GM18858 (cell line): ENCODE results near the gene SYNGR1.
"Not testable (repeated sequence)": the region's sequence is repeated elsewhere in the genome, so short reads cannot be mapped to it uniquely, and the experiment has no call there.

ENCODE experiments used
- ATAC-seq: cut with Tn5 transposase; IDR thresholded peaks from one replicate; pipeline ENCODE4 v1.9.1; 2021; ENCODE audit not compliant: unreplicated experiment

The SYNGR1 gene

DNA sequence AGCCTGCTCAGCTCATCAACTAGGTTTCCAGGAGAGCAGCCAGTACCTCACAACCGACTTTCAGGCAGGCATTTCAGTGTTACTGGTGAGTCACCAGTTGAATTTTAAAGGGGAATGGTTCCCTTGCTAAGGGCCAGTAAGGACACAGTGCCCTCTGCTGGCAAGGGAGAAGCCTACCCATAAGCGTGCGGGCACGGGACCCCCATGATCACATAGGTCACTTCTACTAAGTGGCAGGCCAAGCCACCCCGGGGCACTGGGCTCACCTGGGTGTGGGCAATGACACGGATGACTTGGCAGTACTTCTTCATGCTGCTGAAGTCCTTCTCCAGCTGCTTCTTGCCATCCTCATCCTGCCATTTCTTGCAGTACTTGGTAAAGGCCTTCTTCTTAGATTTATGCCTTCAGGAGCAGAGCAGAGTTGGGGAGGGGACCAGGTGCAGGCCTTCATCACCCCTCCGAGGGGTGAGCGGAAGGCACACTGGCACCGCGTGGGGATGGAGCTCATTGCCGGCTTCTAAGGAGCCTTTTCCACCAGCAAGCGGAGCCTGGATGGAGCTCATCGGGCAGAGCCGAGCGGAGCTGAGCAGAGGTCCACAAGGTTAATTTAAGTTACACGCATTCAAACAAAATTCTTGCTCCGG lies 33.2 kb upstream of the SYNGR1 start:
- no peak for ATAC-seq

DNA sequence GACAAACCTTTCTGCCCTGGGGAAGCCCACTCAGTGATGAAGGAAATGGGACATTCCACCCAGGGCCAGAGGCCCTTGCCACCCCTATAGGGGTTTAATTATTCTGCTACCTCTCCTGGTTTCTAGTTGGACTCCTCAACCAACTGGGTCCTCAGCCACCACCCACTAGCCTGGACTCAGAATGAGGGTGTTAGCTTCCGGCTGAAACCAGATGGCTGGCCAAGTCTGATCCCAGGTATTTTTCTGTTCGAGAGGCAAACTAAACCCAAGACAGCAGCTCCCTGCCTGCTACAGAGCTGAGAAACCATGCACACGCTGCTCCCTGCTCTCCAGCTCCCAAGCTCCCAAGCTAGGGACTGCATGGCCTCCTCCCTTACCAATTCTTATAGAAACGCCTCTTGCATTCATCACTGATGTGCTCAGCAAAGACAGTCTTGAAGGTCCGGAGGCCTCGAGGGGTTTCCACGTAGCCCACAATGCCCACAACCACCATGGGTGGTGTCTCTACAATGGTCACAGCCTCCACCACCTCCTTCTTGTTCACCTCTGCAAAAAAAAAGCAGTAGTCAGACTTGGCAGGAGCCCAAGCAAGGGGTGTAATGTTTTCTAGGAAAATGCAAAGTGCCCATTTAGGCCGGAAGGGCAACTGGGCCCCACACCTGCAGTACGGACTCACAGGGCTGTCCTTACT lies 32.6 kb upstream of the SYNGR1 start:
- no peak for ATAC-seq

DNA sequence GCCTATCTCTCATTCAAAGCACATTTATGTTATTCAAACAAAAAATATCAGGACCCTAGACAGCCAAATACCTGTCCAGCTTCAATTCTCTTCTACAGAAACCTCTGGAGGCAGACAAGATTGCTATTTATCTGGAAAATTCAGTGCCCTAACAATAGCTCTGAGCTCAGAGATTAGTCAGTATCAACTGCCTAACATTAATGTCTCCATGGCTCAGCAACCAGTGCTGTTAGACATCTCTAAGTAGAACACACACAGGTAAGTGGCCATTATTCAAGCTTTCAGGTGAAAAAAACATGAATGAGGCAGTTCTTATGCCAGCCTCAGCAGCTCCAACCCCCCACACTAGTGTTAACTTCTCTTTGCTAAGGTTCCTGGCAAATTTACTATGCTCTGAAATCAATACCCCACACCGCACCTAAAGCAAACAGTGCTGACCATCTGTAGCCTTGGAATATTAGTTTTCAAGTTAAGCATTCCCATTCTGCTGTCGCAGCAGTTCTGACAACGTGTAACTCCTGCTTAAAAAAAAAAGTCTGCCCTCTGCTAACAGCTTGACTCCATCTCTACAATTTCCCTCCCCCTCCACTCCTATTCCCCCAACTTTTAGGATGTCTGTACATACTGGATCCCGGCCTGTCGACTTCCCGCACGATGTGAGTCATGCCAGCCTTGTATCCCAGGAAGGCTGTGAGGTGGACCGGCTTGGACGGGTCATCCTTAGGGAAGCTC lies 31.9 kb upstream of the SYNGR1 start:
- no peak for ATAC-seq

DNA sequence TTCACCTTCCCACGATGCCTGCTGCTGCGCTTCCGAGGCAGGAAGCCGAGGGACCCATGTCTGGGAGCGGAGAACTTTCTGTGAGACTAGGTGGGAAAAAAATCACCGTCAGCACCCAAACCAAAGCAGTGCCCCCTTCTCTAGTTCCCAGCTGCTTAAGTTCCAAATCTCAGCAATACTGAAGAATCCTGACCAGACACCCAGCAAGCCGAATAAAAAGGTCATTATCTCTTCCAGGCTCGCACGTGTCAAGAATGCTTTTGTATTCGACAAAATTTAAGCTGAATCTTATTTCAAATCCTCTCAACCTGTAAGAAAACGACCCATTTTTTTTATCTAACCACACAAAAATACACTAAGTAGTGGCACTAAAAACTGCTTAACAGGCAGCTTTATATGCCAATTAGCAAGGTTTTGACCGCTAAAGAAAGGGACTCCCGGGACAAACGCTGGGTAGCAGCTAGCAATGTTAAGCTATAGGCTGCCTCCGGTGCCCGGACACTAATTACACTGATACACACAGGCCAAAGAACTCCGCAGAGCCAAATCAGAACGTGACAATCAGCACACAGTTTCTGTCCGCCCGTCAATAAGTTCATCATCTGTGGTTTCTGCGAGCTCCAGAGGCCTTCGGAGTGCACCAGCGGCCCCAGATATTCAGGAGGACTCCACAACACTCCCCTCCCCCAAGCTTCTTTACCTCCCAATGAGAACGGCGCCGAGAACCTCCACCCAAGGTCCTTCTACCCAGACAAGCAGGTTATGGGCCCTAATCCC lies 31.1 kb upstream of the SYNGR1 start:
- no peak for ATAC-seq

DNA sequence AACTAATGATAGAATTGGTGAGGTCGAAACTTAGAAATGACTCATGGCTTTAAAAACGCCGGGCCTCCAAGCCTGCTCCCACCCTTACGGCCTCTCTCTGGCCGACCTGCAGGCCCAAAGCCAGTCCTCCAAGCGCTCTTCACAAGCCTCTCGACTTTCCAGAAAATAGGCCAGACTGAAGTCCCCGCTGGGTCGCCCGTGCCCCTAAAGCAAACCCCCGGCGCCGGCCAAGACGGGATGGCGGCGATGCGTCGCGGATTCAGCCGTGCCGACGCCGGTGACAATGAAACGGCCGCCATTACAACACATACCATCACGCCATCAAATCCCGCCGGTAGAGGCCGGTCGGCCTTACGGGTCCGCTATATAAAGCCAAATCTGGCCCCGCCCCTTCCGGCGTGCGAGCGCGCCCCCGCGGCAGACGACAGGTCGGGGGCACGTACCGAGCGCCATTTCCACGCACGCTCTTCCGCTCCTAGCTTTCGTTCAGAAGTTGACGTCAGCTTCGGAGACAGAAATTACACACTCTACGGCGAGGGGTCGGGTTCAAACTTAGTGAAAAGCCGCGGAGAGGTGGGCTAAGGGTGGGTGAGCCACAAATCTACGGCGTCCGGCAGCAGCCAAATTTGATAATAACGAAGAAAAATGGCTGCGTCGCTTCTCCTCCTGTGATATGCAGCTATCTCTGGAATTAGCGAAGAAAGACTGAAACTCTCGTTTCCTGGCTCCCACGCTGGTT lies 30.3 kb upstream of the SYNGR1 start, which contains the start of gene RPL3:
TSS of gene RPL3 (minus strand) at position 340 of the 739 bp plus-strand sequence. CDS start at position 314, 26 bp downstream.
- peak; percentile 52 for ATAC-seq

DNA sequence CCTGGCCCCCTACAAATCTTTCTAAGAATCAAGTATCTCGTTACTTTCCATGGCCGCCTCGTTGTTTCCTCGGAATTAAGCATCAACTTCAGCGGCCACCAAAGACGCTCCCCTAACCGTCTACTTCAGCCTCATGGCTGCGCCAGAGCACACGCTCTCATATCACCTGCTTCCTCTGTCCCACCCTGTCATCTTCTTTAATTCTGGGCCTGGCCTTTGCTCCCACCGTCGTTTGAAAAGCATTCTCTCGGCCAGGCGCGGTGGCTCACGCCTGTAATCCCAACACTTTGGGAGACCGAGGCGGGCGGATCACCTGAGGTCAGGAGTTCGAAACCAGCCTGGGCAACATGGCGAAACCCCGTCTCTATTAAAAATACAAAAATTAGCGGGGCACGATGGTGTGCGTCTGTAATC lies 29.2 kb upstream of the SYNGR1 start:
- not testable (repeated sequence) for ATAC-seq

DNA sequence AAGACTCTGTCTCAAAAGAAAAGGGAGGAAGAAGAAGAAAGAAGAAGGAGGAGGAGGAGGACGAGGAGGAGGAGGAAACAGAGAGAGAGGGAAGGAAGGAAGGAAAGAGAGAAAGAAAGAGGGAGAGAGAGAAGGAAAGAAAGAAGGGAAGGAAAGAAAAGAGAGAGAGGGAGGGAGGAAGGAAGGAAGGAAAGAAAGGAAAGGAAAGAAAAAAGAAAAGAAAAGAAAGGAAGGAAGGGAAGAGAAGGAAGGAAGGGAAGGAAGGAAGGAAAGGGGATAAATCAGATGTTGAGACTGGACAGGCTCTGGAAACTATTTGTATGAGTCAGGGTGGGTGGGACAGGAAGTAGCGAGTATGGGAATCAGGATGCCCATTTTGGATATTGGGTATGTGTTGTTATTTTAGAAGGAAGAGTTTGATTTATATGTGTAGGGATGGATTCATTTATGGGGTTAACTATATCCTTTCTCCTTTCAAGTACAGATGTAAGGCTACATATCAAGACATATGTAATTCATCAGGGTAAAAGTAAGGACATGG lies 24.3 kb upstream of the SYNGR1 start:
- no peak for ATAC-seq

DNA sequence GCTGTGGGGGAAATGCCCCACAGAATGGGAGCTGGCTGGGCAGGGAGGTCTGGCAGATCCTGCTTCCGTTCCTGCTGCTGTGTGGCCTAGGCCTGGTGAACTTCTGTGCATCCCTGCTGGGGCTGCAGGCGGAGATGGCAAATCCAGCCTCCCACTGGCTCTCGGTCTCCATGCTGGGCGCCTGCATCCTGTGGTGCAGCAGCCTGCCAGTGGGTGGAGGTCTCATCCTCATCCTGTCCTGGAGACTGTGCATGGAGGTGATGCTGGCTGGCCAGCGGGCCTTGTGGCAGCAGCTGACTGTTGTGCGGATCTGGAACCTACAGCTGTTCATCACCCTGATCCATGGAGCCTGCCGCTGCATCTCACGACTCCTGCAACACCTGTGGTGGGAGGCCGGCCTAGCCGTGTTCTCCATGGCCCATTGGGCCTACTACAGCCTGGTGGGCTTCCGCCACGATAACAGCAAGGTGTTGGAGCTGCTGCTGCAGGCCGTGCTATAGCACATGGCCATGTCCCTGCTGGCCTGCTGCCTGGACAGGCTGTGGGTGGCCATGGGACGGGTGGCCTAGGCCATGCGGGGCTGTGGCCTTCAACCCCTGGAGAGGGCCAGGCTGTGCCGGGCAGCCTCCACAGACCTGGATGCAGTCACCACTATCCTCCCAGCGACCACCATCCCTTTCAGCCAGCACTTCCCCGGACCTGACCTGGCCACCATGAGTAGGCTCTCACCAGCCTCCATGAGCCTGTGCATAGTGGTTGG lies 21.6 kb upstream of the SYNGR1 start:
- no peak for ATAC-seq

DNA sequence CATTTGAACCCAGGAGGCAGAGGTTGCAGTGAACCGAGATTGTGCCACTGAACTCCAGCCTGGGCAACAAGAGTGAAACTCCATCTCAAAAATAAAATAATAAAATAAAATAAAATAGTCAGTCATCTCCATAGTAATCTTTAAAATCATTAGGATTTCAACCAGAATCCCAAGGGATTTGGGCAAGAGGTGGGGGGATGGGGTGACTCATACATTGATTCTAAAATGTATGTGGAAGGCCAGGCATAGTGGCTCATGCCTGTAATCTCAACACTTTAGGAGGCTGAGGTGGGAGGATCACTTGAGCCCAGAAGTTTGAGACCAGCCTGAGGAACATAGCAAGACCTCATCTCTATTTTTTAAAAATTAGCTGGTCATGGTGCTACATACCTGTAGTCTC lies 19.2 kb upstream of the SYNGR1 start:
- ATAC-seq = not testable (repeated sequence)

DNA sequence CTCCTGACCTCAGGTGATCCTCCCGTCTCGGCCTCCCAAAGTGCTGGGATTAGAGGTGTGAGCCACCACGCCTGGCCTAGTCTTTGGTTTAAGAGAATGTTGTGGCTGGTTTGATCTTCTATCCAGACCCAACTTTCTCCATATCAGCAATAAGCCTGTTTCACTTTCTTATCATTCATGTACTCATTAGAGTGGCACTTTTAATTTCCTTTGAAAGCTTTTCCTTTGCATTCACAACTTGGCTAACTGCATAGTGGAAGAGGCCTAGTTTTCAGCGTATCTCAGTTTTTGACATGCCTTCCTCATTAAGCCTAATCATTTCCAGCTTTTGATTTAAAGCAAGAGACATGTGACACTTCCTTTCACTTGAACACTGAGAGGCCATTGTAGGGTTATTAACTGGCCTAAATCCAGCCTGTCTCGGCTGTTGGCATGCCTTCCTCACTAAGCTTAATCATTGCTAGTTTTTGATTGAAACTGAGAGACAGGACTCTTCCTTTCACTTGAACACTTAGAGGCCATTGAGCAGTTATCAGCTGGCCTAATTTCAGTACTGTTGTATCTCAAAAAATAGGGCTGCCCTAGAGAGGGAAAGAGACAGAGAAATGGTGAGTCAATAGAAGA lies 17.2 kb upstream of the SYNGR1 start:
- no peak for ATAC-seq

DNA sequence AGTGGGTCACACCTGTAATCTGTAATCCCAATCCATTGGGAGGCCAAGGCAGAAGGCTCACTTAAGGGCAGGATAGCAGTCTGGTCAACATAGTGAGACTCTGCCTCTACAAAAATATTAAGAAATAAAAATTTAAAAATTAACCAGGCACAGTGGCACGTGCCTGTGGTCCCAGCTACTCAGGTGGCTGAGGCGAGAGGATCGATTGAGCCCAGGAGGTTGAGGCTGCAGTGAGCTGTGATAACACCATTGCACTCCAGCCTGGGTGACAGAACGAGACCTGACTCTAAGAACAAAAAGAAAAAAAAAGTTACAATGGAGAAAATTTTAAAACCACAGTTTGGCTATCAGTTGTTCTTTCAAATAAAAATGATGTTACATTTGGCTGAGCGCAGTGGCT lies 13.4 kb upstream of the SYNGR1 start:
- ATAC-seq = no peak

DNA sequence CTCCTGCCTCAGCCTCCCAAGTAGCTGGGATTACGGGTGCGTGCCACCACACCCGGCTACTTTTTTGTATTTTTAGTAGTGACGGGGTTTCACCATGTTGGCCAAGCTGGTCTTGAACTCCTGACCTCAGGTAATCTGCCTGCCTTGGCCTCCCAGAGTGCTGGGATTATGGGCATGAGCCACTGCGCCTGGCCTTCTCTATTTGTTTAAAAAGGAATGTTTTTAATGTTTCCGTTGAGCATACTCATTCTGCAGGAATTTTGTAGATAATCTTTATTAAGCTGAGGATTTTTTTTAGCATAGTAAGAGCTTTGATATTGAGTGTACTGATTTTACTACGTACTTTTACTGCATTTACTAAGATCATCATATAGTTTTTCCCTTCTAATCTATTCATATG lies 10.0 kb upstream of the SYNGR1 start:
- ATAC-seq = not testable (repeated sequence)

DNA sequence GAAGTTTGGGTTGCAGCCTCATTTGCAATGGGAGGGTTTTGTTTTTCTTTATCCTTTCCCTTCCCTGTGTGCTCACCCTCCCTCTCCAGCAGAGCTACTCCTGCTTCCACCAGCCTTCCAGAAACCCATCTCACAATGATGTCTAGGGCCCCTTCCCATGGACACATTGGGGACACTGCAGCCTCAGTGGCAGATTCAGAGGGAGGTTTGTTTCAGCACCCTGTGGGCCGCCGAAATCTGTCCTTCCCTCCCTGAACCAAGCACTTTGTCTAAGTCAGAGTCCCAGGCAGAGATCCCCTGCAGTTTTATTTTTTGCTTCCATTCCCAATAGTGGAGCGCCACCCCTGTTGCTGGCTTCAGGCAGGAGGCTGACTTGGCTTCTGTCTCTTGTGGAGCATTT lies 8.6 kb upstream of the SYNGR1 start:
- no peak for ATAC-seq

DNA sequence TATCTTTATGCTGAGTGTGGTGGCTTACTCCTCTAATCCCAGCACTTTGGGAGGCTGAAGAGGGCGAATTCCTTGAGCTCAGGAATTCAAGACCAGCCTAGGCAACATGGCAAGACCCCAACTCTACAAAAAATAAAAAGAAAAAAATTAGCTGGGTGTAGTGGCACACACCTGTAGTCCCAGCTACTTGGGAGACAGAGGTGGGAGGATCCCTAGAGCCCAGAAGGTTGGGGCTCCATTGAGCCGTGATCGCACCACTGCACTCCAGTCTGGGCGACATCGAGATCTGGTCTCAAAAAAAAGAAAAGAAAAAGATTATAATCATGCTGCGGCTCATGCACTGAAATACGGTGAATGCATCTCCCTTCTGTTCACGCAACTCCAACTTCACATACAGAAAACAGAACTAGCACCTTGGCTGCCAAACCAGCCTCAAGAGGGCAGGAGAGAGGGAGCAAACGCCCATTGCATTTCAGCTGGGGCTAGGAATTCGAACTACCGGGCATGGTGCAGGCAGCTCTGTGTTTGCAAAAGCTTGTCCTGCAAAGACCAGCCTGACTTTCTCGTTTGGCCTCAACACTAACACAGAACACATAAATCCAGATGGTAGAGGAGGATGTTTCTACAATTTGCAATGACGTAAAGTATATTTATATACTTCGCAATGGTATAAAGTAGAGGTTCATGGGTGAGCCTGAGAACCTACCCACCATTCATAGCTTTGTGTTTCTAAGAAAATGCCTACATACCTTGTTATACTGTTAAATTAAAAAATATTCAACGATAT lies 6.3 kb upstream of the SYNGR1 start:
- no peak for ATAC-seq

DNA sequence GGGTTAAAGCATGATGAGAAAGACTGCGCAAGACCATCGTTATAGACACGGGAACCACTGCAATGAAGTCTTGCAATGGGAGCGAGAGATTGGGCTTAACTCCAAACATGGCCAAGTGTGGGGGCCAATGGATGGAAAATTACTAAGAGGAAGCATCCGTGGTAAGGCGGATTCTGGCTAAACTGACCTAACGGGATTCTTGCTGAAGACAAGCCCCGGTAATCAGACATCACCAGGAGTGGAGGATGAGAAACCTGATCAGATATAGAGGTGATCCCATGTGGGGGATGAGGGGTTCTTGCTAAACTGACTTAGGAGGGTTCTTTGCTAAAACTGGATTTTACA lies 5.8 kb upstream of the SYNGR1 start:
- ATAC-seq = no peak

DNA sequence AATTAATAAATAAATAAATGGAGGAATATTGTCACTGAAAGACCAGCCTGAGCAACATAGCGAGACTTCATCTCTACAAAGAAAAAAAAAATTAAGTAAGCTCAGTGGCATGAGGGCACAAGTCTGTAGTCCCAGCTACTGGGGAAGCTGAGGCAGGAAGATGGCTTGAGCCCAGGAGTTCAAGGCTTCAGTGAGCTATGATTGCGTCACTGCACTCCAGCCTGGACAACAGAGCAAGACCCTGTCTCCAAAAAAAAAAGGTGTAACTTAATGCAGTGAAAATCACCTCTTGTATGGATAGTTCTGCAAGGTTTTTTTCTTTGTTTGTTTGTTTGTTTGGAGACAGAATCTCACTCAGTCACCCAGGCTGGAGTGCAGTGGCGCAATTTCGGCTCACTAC lies 4.6 kb upstream of the SYNGR1 start:
- no peak for ATAC-seq

DNA sequence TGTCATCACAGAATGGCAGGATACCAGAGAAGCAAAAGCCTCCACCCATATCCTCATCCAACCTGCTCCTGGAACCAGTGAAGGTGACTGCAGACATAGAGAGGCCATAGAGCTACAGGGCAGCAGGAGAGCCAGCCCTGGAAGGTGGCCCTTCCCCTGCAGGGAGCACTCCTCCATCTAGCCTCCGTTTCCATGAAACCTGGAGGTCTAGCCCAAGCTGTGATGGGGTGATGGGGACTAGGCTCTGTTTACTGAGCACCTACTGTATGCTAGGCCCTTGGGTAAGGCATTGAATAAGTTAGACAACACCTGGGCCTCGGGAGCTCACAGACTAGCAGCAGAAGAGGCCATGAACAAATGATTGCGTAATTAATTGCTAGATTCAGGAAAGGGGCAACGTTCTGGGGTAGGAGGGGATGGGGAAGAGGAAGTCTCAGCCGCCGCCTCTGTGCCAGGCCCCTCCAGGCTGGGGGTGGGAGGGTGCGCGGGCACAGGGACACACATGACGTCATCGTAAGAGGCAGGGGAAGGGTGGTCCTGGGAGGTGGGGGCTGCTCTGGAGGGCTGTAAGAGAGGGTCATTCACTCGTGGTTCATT lies 784 bp upstream of the SYNGR1 start:
- no peak for ATAC-seq

DNA sequence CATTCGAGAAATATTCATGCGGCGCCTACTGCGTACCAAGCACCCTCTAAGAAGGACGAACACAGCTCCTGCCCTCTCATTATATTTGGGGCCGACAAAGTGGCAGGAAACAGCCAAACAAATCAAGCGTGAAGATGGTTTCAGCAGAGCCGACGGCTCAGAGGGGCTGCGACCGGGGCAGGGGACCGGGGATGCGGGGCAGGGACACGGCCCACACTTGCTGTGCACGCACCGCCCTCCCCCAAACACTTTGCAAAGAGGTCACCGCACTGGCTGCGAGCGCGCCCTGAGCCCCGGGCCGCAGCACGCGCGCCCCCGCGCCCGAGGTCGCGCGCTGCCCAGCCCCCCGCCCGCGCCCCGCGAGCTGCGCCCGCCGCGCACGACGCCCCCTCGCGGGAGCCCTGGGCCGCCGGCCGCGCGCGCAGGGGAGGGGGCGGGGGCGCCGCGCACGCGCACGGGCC lies 255 bp upstream of the SYNGR1 start:
- no peak for ATAC-seq
